Esophagus squamous epithelium (tissue), 5 donors: Measurements from ENCODE around the gene WSCD2. TPM values are rescaled to one million over a fixed set of nuclear protein-coding genes. Genes with fewer than 3 reads are reported as not detected.

Experiments used
- DNase-seq: peaks from one replicate; lab custom pipeline; 2025; lab: John Stamatoyannopoulos, UW
- H3K27ac ChIP-seq, 4 donors: fragments of 200-600 bp; sonication (generic); one replicate each; pipeline ENCODE4 v1.5.1; 2016 to 2019; ENCODE audit warnings: mild to moderate bottlenecking in 1 of 4
- H3K27me3 ChIP-seq, 4 donors: fragments of 200-600 bp; sonication (generic); 1 replicate in 3 of 4; 2 replicates in 1 of 4; pipeline versions ENCODE4 v1.5.1 to v1.6.0; 2017 to 2021; ENCODE audit warnings: antibody characterized with exemption in 1 of 4
- H3K36me3 ChIP-seq, 3 donors: fragments of 200-600 bp; sonication (generic); one replicate each; pipeline ENCODE4 v1.5.1; 2016 to 2019
- H3K4me1 ChIP-seq, 3 donors: fragments of 200-600 bp; sonication (generic); one replicate each; pipeline ENCODE4 v1.5.1; 2017 to 2019
- H3K4me3 ChIP-seq, 4 donors: fragments of 200-600 bp; sonication (generic); 1 replicate in 3 of 4; 2 replicates in 1 of 4; pipeline ENCODE4 v1.5.1; 2016 to 2019; ENCODE audit warnings: mild to moderate bottlenecking in 2 of 4, moderate library complexity in 1 of 4
- H3K9me3 ChIP-seq, 3 donors: fragments of 200-600 bp; sonication (generic); one replicate each; pipeline ENCODE4 v1.5.1; 2016 to 2019
- POLR2A ChIP-seq, 4 donors: fragments of 450-650 bp; IDR thresholded peaks; one replicate each; pipeline ENCODE4 v1.6.1; 2017; ENCODE audit warnings: antibody characterized with exemption in 4 of 4, mild to moderate bottlenecking in 4 of 4, moderate library complexity in 3 of 4
- WGBS, 2 donors: methylation state at CpG; one replicate each; pipeline ENCODE4 v1.1.5; 2018; 5-methylcytosine and 5-hydroxymethylcytosine counted together
- intact Hi-C: fragments of 100-400 bp; cut with DNase I; formaldehyde crosslinking; loops from one replicate; pipeline ENCODE4 v1.15.0; 2022
- total RNA-seq, 4 donors: library from RNA; depleted of rRNA; stranded (reverse); fragments of >200 nt; gene quantifications; one replicate each; pipeline ENCODE4 v1.1.0, GENCODE V29; 2016
- TF ChIP-seq, protein P1 (sequence below), 6 experiments: fragments of 450-650 bp in 4 of 6; fragments of 200-600 bp in 2 of 6; sonication (generic) in 2 of 6; IDR thresholded peaks; one replicate each; pipeline ENCODE4 v1.5.1; 2016 to 2019; ENCODE audit warnings: antibody characterized with exemption in 6 of 6, mild to moderate bottlenecking in 4 of 6, moderate library complexity in 4 of 6
- donor health status: DM: yes; HTN: yes; CAD: no.

Gene WSCD2
- total RNA-seq, 4 donors from 2014 or later, result 0.62 to 3.6 (median 3.3) TPM; not detected in 1

DNA sequence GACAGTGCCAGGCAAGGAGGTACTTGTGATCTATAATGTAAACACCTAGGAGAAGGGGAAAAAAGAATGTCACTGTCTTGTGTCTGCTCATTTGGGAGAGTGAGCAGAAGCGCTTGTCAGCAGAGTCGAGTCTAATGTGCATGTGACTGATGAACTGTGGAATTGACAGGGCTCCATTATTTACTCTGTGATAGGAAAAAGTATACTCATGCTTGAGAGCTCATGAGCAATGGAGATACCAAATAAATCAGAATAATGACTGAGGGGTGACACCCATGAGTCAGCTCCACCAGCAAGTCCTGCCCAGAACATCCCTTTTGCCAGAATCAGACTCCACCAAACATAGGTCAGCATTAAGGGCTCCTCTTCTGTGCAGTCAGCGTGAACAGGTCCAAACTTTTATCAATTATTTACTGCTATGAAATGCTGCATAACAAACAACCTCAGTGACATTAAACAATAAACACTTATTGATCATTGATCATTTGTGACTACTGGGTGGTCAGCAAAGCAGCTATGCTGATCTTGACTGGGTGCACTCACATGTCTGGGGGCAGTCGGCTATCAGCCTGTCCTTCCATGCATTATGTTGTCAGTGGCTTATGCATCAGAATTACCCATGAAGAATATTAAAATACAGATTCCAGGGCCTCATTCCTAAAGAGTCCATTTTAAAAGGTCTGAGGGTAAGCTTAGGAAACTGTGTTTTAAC is 29.2 kb upstream of the WSCD2 start:
- H3K36me3 ChIP-seq, result no peaks in the 10 kb centered on the region
- no peak overlapping the region for H3K4me3 ChIP-seq
- 71 to 82% methylated on average over 4 of the region's 4 CpGs for WGBS, 2 donors
- no peak for TF ChIP-seq POLR2A (IDR thresholded peaks at IDR 0.05)
- TF ChIP-seq, protein P1, sequence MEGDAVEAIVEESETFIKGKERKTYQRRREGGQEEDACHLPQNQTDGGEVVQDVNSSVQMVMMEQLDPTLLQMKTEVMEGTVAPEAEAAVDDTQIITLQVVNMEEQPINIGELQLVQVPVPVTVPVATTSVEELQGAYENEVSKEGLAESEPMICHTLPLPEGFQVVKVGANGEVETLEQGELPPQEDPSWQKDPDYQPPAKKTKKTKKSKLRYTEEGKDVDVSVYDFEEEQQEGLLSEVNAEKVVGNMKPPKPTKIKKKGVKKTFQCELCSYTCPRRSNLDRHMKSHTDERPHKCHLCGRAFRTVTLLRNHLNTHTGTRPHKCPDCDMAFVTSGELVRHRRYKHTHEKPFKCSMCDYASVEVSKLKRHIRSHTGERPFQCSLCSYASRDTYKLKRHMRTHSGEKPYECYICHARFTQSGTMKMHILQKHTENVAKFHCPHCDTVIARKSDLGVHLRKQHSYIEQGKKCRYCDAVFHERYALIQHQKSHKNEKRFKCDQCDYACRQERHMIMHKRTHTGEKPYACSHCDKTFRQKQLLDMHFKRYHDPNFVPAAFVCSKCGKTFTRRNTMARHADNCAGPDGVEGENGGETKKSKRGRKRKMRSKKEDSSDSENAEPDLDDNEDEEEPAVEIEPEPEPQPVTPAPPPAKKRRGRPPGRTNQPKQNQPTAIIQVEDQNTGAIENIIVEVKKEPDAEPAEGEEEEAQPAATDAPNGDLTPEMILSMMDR (IDR thresholded peaks at IDR 0.05), result no peak
- peaks cover 0 to 5% (median 0%) of the 10 kb centered on the region in 3 donors for H3K4me1 ChIP-seq
- intact Hi-C loops, result loop anchor here (10.0 kb wide), 1 partner anchor 95 kb away; no protein-coding TSS in a partner anchor
- H3K27me3 ChIP-seq, result peaks cover 0 to 5% (median 0%) of the 10 kb centered on the region in 4 donors
- H3K27ac ChIP-seq, result no peak overlapping the region
- no peak for DNase-seq
- no peaks in the 10 kb centered on the region for H3K9me3 ChIP-seq

DNA sequence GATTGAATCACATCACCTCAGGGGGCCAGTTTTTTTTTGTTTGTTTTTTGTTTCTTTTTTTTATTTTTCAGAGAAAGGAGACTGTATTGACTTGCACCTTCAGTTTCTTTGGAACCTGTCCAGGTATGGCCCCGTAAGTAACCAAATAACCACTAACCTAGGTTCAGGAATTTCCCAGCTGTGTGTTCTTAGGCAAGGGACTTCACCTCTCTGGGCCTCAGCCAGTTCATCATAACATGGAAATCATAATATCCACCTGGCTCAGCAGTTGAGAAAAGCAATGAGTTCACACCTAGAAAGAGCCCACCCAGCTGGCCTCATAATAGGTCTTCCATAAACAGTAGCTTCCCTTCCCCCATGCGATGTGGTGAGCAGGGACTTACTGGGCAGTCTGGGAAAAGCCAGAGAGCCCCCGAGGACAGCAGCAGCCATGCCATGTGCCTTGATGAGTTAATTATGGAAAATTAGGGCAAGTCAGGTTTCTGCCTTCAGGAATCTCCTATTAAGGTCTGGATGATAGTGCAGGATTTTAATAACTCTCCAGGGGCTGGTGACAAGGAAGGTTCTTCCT is 27.4 kb upstream of the WSCD2 start:
- Histone ChIP-seq H3K27me3 (no peaks in the 10 kb centered on the region), H3K36me3 (no peaks in the 10 kb centered on the region), H3K4me1 (peaks cover 0 to 5% (median 0%) of the 10 kb centered on the region in 3 donors), H3K9me3 (no peaks in the 10 kb centered on the region), H3K4me3 (no peak overlapping the region), H3K27ac (no peak overlapping the region)
- 64 to 73% methylated on average over 3 of the region's 3 CpGs for WGBS, 2 donors
- intact Hi-C loops, result no loop called here
- no peak for TF ChIP-seq POLR2A (IDR thresholded peaks at IDR 0.05)
- TF ChIP-seq, protein P1 (IDR thresholded peaks at IDR 0.05), result no peak
- DNase-seq, result no peak

DNA sequence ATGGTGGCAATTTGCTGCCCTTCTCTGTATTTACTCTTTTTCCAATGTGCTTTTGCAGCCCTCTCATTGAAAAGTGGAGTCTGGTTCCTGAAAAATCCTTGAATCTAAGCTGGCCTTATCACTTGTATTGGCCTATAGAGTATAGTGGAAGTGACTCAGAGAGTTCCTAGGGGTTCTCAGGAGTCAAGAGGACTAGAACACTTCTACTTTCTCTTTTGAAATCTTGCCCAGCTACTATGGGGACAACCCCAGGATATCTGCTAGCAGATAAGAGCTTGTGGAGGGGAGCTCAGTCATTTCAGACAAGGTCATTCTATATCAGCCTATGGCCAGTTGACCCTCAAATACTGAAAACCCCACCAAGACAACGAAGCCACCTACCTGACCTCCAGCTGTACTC is 26.7 kb upstream of the WSCD2 start:
- no peak for DNase-seq
- WGBS, 2 donors, result 40 to 70% methylated on average over 1 of the region's 1 CpG
- H3K36me3 ChIP-seq, result no peaks in the 10 kb centered on the region
- no peaks in the 10 kb centered on the region for H3K9me3 ChIP-seq
- no peak overlapping the region for H3K4me3 ChIP-seq
- H3K27me3 ChIP-seq, result no peaks in the 10 kb centered on the region
- no peak overlapping the region for H3K27ac ChIP-seq
- no peak for TF ChIP-seq POLR2A (IDR thresholded peaks at IDR 0.05)
- TF ChIP-seq, protein P1 (IDR thresholded peaks at IDR 0.05), result no peak
- intact Hi-C loops, result no loop called here
- H3K4me1 ChIP-seq, result peaks cover 0 to 5% (median 0%) of the 10 kb centered on the region in 3 donors

DNA sequence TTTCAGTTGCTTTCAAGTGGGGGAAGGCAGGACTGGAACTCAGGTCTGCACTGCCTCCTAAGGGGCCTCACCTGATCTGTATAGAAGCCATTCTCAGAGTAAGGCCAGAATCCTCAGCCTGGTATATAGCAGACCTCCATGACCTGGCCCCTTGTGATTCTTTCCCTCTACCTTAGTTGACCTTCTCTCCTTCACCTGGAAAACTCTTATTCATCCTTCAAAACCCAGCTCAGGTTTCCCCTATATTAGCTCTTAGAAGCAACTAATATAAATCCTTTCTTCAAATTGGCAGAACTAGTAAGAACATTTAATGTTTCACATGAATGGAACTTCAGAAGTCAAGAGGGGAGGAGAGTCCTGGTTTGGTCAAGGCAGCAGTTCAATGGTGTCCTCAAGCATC is 26.0 kb upstream of the WSCD2 start:
- Histone ChIP-seq H3K27ac (no peak overlapping the region), H3K4me1 (peaks cover 0 to 1% (median 0%) of the 10 kb centered on the region in 3 donors), H3K36me3 (no peaks in the 10 kb centered on the region), H3K27me3 (no peaks in the 10 kb centered on the region), H3K9me3 (no peaks in the 10 kb centered on the region), H3K4me3 (no peak overlapping the region)
- intact Hi-C loops, result no loop called here
- TF ChIP-seq, protein P1 (IDR thresholded peaks at IDR 0.05), result no peak
- no peak for TF ChIP-seq POLR2A (IDR thresholded peaks at IDR 0.05)
- DNase-seq, result no peak

DNA sequence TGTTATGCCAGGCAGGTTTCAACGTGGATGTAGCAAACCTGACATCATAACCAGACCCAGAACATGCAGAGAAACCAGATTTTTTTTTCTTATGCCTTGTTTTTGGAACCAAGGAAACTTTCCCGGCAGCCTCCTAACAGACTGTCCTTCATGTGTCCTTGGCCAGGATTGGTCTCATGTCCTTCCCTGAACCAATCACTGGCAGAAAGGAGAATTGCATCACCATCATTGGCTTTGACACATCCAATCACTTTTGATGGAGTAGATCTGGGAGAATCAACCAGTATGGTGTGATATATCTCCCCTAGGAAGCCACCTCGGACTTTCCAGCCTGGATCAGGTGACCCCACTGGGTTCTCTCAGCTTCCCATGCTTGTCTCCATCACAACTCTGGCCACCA is 25.6 kb upstream of the WSCD2 start:
- intact Hi-C loops, result no loop called here

More for the DNA sequence above, 25.6 kb upstream of the WSCD2 start:
- H3K27me3 ChIP-seq, result no peaks in the 10 kb centered on the region
- DNase-seq, result no peak
- 56% methylated on average over 3 of the region's 3 CpGs for WGBS, 2 donors
- H3K9me3 ChIP-seq, result no peaks in the 10 kb centered on the region
- TF ChIP-seq POLR2A (IDR thresholded peaks at IDR 0.05), result no peak
- TF ChIP-seq, protein P1 (IDR thresholded peaks at IDR 0.05), result no peak
- H3K36me3 ChIP-seq, result no peaks in the 10 kb centered on the region
- H3K4me1 ChIP-seq, result no peaks in the 10 kb centered on the region
- H3K4me3 ChIP-seq, result no peak overlapping the region
- no peak overlapping the region for H3K27ac ChIP-seq
